ENCODE measurements around the gene HLA-A.
A peak's percentile ranks its signal among the peaks of the same experiment; 100 is the strongest.

Gene HLA-A

GRCh38 chr6:29941016-29941415, 1.3 kb upstream of the HLA-A start:
- TF ChIP-seq ESRRG (CRISPR knock-in tag; IDR thresholded peaks at IDR 0.05), result no peak
- TF ChIP-seq ARNTL (CRISPR knock-in tag; IDR thresholded peaks at IDR 0.05; ENCODE audit: borderline replicate concordance, low read depth), result no peak
- TF ChIP-seq GLIS3 (CRISPR knock-in tag; IDR thresholded peaks at IDR 0.05), result no peak
- no peak for TF ChIP-seq ZNF70 (CRISPR knock-in tag; IDR thresholded peaks at IDR 0.05)
- TF ChIP-seq ZC3H10 (CRISPR knock-in tag; IDR thresholded peaks at IDR 0.05), result no peak
- TF ChIP-seq CSDC2 (CRISPR knock-in tag; IDR thresholded peaks at IDR 0.05), result no peak
- no peak for TF ChIP-seq ZNF565 (CRISPR knock-in tag; conservative IDR thresholded peaks at IDR 0.05; ENCODE audit: low read depth)
- no peak for TF ChIP-seq OSR1 (CRISPR knock-in tag; IDR thresholded peaks at IDR 0.05)

GRCh38 chr6:29941471-29941870, 861 bp upstream of the HLA-A start:
- TF ChIP-seq ZNF8 (CRISPR knock-in tag; IDR thresholded peaks at IDR 0.05), result no peak
- TF ChIP-seq OSR1 (CRISPR knock-in tag; IDR thresholded peaks at IDR 0.05), result no peak
- TF ChIP-seq ZNF70 (CRISPR knock-in tag; IDR thresholded peaks at IDR 0.05), result no peak
- TF ChIP-seq ZNF565 (CRISPR knock-in tag; conservative IDR thresholded peaks at IDR 0.05; ENCODE audit: low read depth), result no peak
- no peak for TF ChIP-seq PATZ1 (CRISPR knock-in tag; IDR thresholded peaks at IDR 0.05; ENCODE audit: borderline replicate concordance)
- no peak for TF ChIP-seq CSDC2 (CRISPR knock-in tag; IDR thresholded peaks at IDR 0.05)
- TF ChIP-seq SNAI2 (CRISPR knock-in tag; IDR thresholded peaks at IDR 0.05), result no peak
- TF ChIP-seq POU6F1 (CRISPR knock-in tag; IDR thresholded peaks at IDR 0.05; ENCODE audit: borderline replicate concordance, low read depth), result no peak
- no peak for TF ChIP-seq ESRRG (CRISPR knock-in tag; IDR thresholded peaks at IDR 0.05)
- TF ChIP-seq PPARA (CRISPR knock-in tag; IDR thresholded peaks at IDR 0.05; ENCODE audit: borderline replicate concordance), result no peak
- no peak for TF ChIP-seq ARNTL (CRISPR knock-in tag; IDR thresholded peaks at IDR 0.05; ENCODE audit: borderline replicate concordance, low read depth)
- TF ChIP-seq, protein P1, sequence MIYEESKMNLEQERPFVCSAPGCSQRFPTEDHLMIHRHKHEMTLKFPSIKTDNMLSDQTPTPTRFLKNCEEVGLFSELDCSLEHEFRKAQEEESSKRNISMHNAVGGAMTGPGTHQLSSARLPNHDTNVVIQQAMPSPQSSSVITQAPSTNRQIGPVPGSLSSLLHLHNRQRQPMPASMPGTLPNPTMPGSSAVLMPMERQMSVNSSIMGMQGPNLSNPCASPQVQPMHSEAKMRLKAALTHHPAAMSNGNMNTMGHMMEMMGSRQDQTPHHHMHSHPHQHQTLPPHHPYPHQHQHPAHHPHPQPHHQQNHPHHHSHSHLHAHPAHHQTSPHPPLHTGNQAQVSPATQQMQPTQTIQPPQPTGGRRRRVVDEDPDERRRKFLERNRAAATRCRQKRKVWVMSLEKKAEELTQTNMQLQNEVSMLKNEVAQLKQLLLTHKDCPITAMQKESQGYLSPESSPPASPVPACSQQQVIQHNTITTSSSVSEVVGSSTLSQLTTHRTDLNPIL (CRISPR knock-in tag; IDR thresholded peaks at IDR 0.05; ENCODE audit: low read depth), result no peak
- ATAC-seq, result no peak

More at GRCh38 chr6:29941016-29941415, 1.3 kb upstream of the HLA-A start:
- ATAC-seq, result no peak

DNA sequence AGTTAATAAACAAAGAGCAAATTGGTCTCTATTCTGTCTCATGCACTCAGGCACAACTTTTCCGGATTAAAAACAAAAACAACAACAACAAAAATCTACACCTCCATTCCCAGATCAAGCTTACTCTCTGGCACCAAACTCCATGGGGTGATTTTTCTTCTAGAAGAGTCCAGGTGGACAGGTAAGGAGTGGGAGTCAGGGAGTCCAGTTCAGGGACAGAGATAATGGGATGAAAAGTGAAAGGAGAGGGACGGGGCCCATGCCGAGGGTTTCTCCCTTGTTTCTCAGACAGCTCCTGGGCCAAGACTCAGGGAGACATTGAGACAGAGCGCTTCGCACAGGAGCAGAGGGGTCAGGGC, 437 bp upstream of the HLA-A start:
- ATAC-seq, result peak; percentile 55
- TF ChIP-seq TCF4 (CRISPR knock-in tag; IDR thresholded peaks at IDR 0.05; ENCODE audit: borderline replicate concordance) (no peak), POU6F1 (CRISPR knock-in tag; IDR thresholded peaks at IDR 0.05; ENCODE audit: borderline replicate concordance, low read depth) (no peak), TSHZ2 (CRISPR knock-in tag; IDR thresholded peaks at IDR 0.05) (no peak), GLIS3 (CRISPR knock-in tag; IDR thresholded peaks at IDR 0.05) (no peak), BACH2 (CRISPR knock-in tag; IDR thresholded peaks at IDR 0.05; ENCODE audit: borderline replicate concordance) (no peak), ISL1 (CRISPR knock-in tag; IDR thresholded peaks at IDR 0.05) (no peak), OSR1 (CRISPR knock-in tag; IDR thresholded peaks at IDR 0.05) (no peak), RARB (CRISPR knock-in tag; IDR thresholded peaks at IDR 0.05) (no peak), CSDC2 (CRISPR knock-in tag; IDR thresholded peaks at IDR 0.05) (no peak), ARNTL (CRISPR knock-in tag; IDR thresholded peaks at IDR 0.05; ENCODE audit: borderline replicate concordance, low read depth) (no peak), ESRRG (CRISPR knock-in tag; IDR thresholded peaks at IDR 0.05) (no peak), PATZ1 (CRISPR knock-in tag; IDR thresholded peaks at IDR 0.05; ENCODE audit: borderline replicate concordance) (no peak)
- TF ChIP-seq, protein P1 (CRISPR knock-in tag; IDR thresholded peaks at IDR 0.05; ENCODE audit: low read depth), result no peak

Data from SK-N-SH treated with all-trans-retinoic acid at 6 μM for 48 hours (cell line).